Bronchial epithelial cell (primary cell): Measurements from ENCODE around the gene OXCT1. TPM values are rescaled to one million over a fixed set of nuclear protein-coding genes. Genes with fewer than 3 reads are reported as not detected.

Experiments
- DNase-seq: peaks from one replicate; pipeline ENCODE4 v3.0.0-alpha.2; 2010; ENCODE audit warnings: low read depth
- FAIRE-seq: peaks from 2 replicates; lab custom pipeline; 2011; peaks lifted over from hg19 to GRCh38; lab: Jason Lieb, UNC
- H3K27me3 ChIP-seq: 2 replicates; pipeline ENCODE4 v1.5.1; 2011; ENCODE audit warnings: low read length; ENCODE audit not compliant: control insufficient read depth, insufficient read depth
- H3K36me3 ChIP-seq: 2 replicates; pipeline ENCODE4 v1.5.1; 2011; ENCODE audit warnings: low read length; ENCODE audit not compliant: control insufficient read depth, insufficient read depth
- H3K4me3 ChIP-seq: 2 replicates; pipeline ENCODE4 v1.5.1; 2011; ENCODE audit warnings: mild to moderate bottlenecking, low read depth, low read length, control low read depth
- CTCF ChIP-seq: IDR thresholded peaks from 2 replicates; pipeline ENCODE4 v1.5.1; 2011; ENCODE audit warnings: mild to moderate bottlenecking, moderate library complexity, low read length, control low read depth, inconsistent platforms; ENCODE audit not compliant: insufficient read depth, severe bottlenecking
- total RNA-seq: library from RNA; depleted of rRNA; stranded (reverse); fragments of >200 nt; gene quantifications from 2 replicates; pipeline ENCODE4 v1.2.1, GENCODE V29; 2014

OXCT1 gene
- total RNA-seq, 1 donor from 2014 or later, result 15.3 TPM

GRCh38 chr5:41877408-41877807 lies 7.2 kb upstream of the OXCT1 start:
- FAIRE-seq, result no peak

GRCh38 chr5:41876678-41877077 lies 6.5 kb upstream of the OXCT1 start:
- H3K27me3 ChIP-seq, result no peaks in the 10 kb centered on the region
- no peak overlapping the region for H3K4me3 ChIP-seq
- no peak for TF ChIP-seq CTCF
- H3K36me3 ChIP-seq, result no peaks in the 10 kb centered on the region
- DNase-seq (no peak), FAIRE-seq (no peak)

More at GRCh38 chr5:41877408-41877807, 7.2 kb upstream of the OXCT1 start:
- TF ChIP-seq CTCF, result no peak
- Histone ChIP-seq H3K4me3 (no peak overlapping the region), H3K36me3 (no peaks in the 10 kb centered on the region), H3K27me3 (no peaks in the 10 kb centered on the region)
- no peak for DNase-seq

GRCh38 chr5:41875121-41875520 lies 4.9 kb upstream of the OXCT1 start:
- H3K4me3 ChIP-seq, result no peak overlapping the region
- FAIRE-seq, result no peak
- DNase-seq, result no peak
- no peak for TF ChIP-seq CTCF
- no peaks in the 10 kb centered on the region for H3K27me3 ChIP-seq
- H3K36me3 ChIP-seq, result no peaks in the 10 kb centered on the region

- Histone ChIP-seq H3K27me3 (no peaks in the 10 kb centered on the region), H3K4me3 (no peak overlapping the region), H3K36me3 (no peaks in the 10 kb centered on the region)
- no peak for FAIRE-seq
- TF ChIP-seq CTCF, result no peak
- no peak for DNase-seq
Observed at GRCh38 chr5:41874512-41875060, 4.4 kb upstream of the OXCT1 start.

DNA sequence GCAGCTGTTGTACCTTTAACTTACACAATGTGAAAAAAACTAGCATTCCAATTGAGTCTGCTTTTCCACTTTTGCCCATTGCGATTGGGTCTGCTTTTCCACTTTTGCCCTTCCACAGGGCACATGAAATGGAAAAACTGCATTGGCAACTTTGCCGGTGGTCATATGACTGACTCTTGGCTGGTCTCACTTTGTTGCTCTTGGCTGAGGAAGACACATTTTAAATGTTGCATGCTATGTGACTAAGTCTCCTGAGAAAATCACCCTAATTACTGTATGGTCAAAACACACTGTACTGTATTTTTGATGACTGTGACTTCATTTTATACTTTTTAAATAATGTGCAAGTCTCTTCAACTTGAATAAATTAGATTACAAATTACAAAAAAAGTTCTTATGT lies 1.6 kb upstream of the OXCT1 start:
- no peak for FAIRE-seq
- TF ChIP-seq CTCF, result no peak
- peak; percentile 17 for DNase-seq

DNA sequence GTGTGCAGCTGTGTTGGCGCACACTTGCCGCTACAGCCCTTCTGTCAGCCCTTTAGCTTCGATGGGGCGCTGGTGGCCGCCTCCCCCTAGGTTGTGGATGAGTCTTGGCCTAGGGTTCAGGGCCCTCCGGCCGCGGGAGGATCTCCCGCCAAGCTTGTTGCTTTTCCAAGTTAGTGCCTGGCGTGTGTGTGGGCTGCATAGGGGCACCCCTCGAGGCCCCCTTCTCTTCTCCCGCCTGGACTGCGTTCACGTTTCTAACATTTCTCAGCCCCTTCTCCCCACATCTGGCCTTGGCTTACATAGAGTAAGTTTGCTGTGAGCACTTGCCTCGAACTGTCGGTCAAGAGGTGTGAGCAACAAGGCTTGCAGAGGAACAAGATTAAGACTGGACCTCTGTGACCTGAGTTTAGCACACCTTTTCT lies 413 bp upstream of the OXCT1 start:
- H3K36me3 ChIP-seq, result no peaks in the 10 kb centered on the region
- H3K4me3 ChIP-seq, result peak overlapping the region; percentile 95
- FAIRE-seq, result no peak
- DNase-seq, result no peak
- TF ChIP-seq CTCF, result no peak
- no peaks in the 10 kb centered on the region for H3K27me3 ChIP-seq

More for the DNA sequence above, 1.6 kb upstream of the OXCT1 start:
- Histone ChIP-seq H3K27me3 (no peaks in the 10 kb centered on the region), H3K36me3 (no peaks in the 10 kb centered on the region), H3K4me3 (no peak overlapping the region)
